WTC11 (cell line): ENCODE data around the gene DTD1. TPM values are rescaled to one million over a fixed set of nuclear protein-coding genes. Genes with fewer than 3 reads are reported as not detected.

Source experiments
- ATAC-seq: fragments of 200-7000 bp; cut with Tn5 transposase; 2 replicates; pipeline ENCODE4 v1.10.0; 2021; ENCODE audit warnings: mild to moderate bottlenecking, moderate library complexity
- CTCF ChIA-PET: fragments of 300-600 bp; sonication (Branson Sonifier 250); formaldehyde crosslinking; loops from one replicate; lab custom pipeline; 2021; ENCODE audit warnings: antibody characterized with exemption; lab: Charles Lee
- POLR2A ChIA-PET: fragments of 350-600 bp; sonication (Branson Sonifier 250); formaldehyde crosslinking; loops from one replicate; lab custom pipeline; 2021; ENCODE audit warnings: antibody characterized with exemption; lab: Charles Lee
- DNase-seq: peaks from one replicate; pipeline ENCODE4 v3.0.0; 2021; ENCODE audit warnings: low spot score
- H3K27ac Mint-ChIP-seq: 2 replicates; pipeline ENCODE4 v1.8.0; 2021; ENCODE audit warnings: mixed read lengths
- H3K27me3 Mint-ChIP-seq: 2 replicates; pipeline ENCODE4 v1.8.0; 2021; ENCODE audit warnings: low read depth, mild to moderate bottlenecking, moderate library complexity, mixed read lengths
- H3K36me3 Mint-ChIP-seq: 2 replicates; pipeline ENCODE4 v1.8.0; 2021; ENCODE audit warnings: mixed read lengths
- H3K4me1 Mint-ChIP-seq: 2 replicates; pipeline ENCODE4 v1.8.0; 2022; ENCODE audit warnings: mixed read lengths
- H3K4me3 Mint-ChIP-seq: 2 replicates; pipeline ENCODE4 v1.8.0; 2021; ENCODE audit warnings: mild to moderate bottlenecking, moderate library complexity, mixed read lengths
- H3K9me3 Mint-ChIP-seq: 2 replicates; pipeline ENCODE4 v1.8.0; 2021; ENCODE audit warnings: mixed read lengths
- ATF1 ChIP-seq: sonication (generic); formaldehyde crosslinking; IDR thresholded peaks from 2 replicates; pipeline ENCODE4 v1.8.1; 2023; ENCODE audit warnings: mild to moderate bottlenecking, moderate library complexity, missing genetic modification reagents
- CDX4 ChIP-seq: fragments of 250-450 bp; sonication (Bioruptor Pico); IDR thresholded peaks from 2 replicates; pipeline ENCODE4 v1.9.0; 2021; ENCODE audit warnings: moderate library complexity, mild to moderate bottlenecking, inconsistent platforms, borderline replicate concordance
- E2F4 ChIP-seq: sonication (generic); formaldehyde crosslinking; IDR thresholded peaks from 2 replicates; pipeline ENCODE4 v1.8.1; 2022; ENCODE audit warnings: low read depth, mild to moderate bottlenecking, moderate library complexity, missing genetic modification reagents, borderline replicate concordance
- FOXK1 ChIP-seq: sonication (generic); formaldehyde crosslinking; IDR thresholded peaks from 2 replicates; pipeline ENCODE4 v1.8.0; 2022; ENCODE audit warnings: mild to moderate bottlenecking, moderate library complexity, missing genetic modification reagents
- GABPB1 ChIP-seq: sonication (generic); formaldehyde crosslinking; IDR thresholded peaks from 2 replicates; pipeline ENCODE4 v1.8.1; 2023; ENCODE audit warnings: mild to moderate bottlenecking, missing genetic modification reagents
- GRHL2 ChIP-seq: fragments of 250-450 bp; sonication (Bioruptor Pico); IDR thresholded peaks from 2 replicates; pipeline ENCODE4 v1.8.0; 2022; ENCODE audit warnings: mild to moderate bottlenecking, moderate library complexity; ENCODE audit not compliant: insufficient replicate concordance, severe bottlenecking
- GTF2I ChIP-seq: fragments of 250-450 bp; sonication (Bioruptor Pico); conservative IDR thresholded peaks from 2 replicates; pipeline ENCODE4 v1.4.0; 2021; ENCODE audit warnings: mild to moderate bottlenecking
- HMGA2 ChIP-seq: fragments of 250-450 bp; sonication (Bioruptor Pico); IDR thresholded peaks from 2 replicates; pipeline ENCODE4 v1.4.0; 2021; ENCODE audit warnings: mild to moderate bottlenecking, moderate library complexity
- IRF2 ChIP-seq: sonication (generic); formaldehyde crosslinking; IDR thresholded peaks from 2 replicates; pipeline ENCODE4 v1.8.0; 2022; ENCODE audit warnings: low read depth, missing genetic modification reagents, borderline replicate concordance
- NFATC4 ChIP-seq: fragments of 250-450 bp; sonication (Bioruptor Pico); IDR thresholded peaks from 2 replicates; pipeline ENCODE4 v1.9.0; 2021; ENCODE audit warnings: mild to moderate bottlenecking
- NFE2L1 ChIP-seq: sonication (generic); formaldehyde crosslinking; IDR thresholded peaks from 2 replicates; pipeline ENCODE4 v1.8.1; 2023; ENCODE audit warnings: missing genetic modification reagents
- RELA ChIP-seq: sonication (generic); formaldehyde crosslinking; IDR thresholded peaks from 2 replicates; pipeline ENCODE4 v1.8.1; 2022; ENCODE audit warnings: missing genetic modification reagents, mild to moderate bottlenecking, borderline replicate concordance
- SMAD3 ChIP-seq: sonication (generic); formaldehyde crosslinking; IDR thresholded peaks from 2 replicates; pipeline ENCODE4 v1.8.0; 2022; ENCODE audit warnings: missing genetic modification reagents, mild to moderate bottlenecking, borderline replicate concordance
- SP1 ChIP-seq: sonication (generic); formaldehyde crosslinking; conservative IDR thresholded peaks from 2 replicates; pipeline ENCODE4 v1.8.1; 2022; ENCODE audit warnings: missing genetic modification reagents
- TCF7 ChIP-seq: sonication (generic); formaldehyde crosslinking; IDR thresholded peaks from 2 replicates; pipeline ENCODE4 v1.8.0; 2022; ENCODE audit warnings: mild to moderate bottlenecking, low read depth, missing genetic modification reagents, moderate library complexity
- TEAD1 ChIP-seq: sonication (generic); formaldehyde crosslinking; IDR thresholded peaks from 2 replicates; pipeline ENCODE4 v1.8.0; 2022; ENCODE audit warnings: mild to moderate bottlenecking, missing genetic modification reagents
- ZBTB21 ChIP-seq: sonication (generic); formaldehyde crosslinking; IDR thresholded peaks from 2 replicates; pipeline ENCODE4 v1.8.1; 2023; ENCODE audit warnings: mild to moderate bottlenecking, missing genetic modification reagents, borderline replicate concordance
- ZNF219 ChIP-seq: sonication (generic); formaldehyde crosslinking; IDR thresholded peaks from 2 replicates; pipeline ENCODE4 v1.8.0; 2023; ENCODE audit warnings: missing genetic modification reagents, mild to moderate bottlenecking, borderline replicate concordance
- ZNF425 ChIP-seq: fragments of 250-450 bp; sonication (Bioruptor Pico); conservative IDR thresholded peaks from 2 replicates; pipeline ENCODE4 v1.9.0; 2021; ENCODE audit warnings: mild to moderate bottlenecking
- ZNF671 ChIP-seq: fragments of 250-450 bp; sonication (Bioruptor Pico); IDR thresholded peaks from 2 replicates; pipeline ENCODE4 v1.8.0; 2021; ENCODE audit warnings: mild to moderate bottlenecking
- total RNA-seq: library from RNA; stranded (reverse); gene quantifications from 3 replicates; pipeline ENCODE4 v1.2.3, GENCODE V29; 2021
- TF ChIP-seq, protein P1 (sequence below): fragments of 250-450 bp; sonication (Bioruptor Pico); IDR thresholded peaks from 2 replicates; pipeline ENCODE4 v1.9.0; 2021; ENCODE audit warnings: mild to moderate bottlenecking
- TF ChIP-seq, protein P2 (sequence below): fragments of 250-450 bp; sonication (Bioruptor Pico); IDR thresholded peaks from 2 replicates; pipeline ENCODE4 v1.9.0; 2021; ENCODE audit warnings: mild to moderate bottlenecking
- TF ChIP-seq, protein P3 (sequence below): sonication (generic); formaldehyde crosslinking; IDR thresholded peaks from 2 replicates; pipeline ENCODE4 v1.8.1; 2023; ENCODE audit warnings: mild to moderate bottlenecking, missing genetic modification reagents

Gene DTD1
- total RNA-seq, 1 experiment from 2014 or later = 71.1 TPM

DNA sequence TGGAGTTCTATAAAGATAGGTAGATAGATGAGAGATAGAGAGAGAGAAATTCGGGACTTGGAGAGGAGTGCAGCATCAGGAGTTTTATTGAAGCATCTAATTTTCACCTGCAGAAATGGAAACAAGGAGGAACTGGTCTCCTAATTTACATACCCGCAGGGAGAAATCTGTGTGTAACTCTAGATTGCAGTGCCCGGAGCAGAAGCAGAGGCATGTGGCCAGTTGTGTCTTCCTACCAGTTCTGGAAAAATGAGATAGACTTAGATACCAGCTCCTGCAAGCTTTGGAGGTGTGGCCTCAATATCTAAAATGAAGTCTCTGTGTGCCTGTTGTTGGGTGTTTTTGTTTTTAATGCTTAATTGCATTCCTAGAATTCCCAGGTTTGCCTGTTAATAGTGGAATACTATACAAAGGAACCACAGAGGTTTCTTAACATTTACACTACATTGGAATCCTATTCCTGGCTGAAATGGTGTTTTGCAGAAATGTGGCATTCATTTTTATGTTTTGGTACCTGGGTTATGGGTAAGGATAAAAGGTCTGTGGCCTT lies 57.4 kb downstream of the DTD1 start:
- POLR2A ChIA-PET = no interaction called here
- CTCF ChIA-PET = no interaction called here
- DNase-seq (no peak), ATAC-seq (no peak)
- Mint-ChIP-seq H3K36me3 (no peaks in the 10 kb centered on the region), H3K27me3 (no peaks in the 10 kb centered on the region), H3K9me3 (no peaks in the 10 kb centered on the region), H3K27ac (peak overlapping the region; percentile 20; the same call in 1 of the 2 replicates), H3K4me3 (no peak overlapping the region), H3K4me1 (peaks cover 15% of the 10 kb centered on the region)
- TF ChIP-seq CDX4 (CRISPR knock-in tag) (no peak), ZNF671 (CRISPR knock-in tag) (no peak), ZBTB21 (CRISPR knock-in tag) (no peak), NFE2L1 (CRISPR knock-in tag) (no peak), E2F4 (CRISPR knock-in tag) (no peak), GRHL2 (CRISPR knock-in tag) (no peak), IRF2 (CRISPR knock-in tag) (no peak), GTF2I (CRISPR knock-in tag) (no peak), NFATC4 (CRISPR knock-in tag) (no peak), TEAD1 (CRISPR knock-in tag) (no peak)
- TF ChIP-seq, protein P1, sequence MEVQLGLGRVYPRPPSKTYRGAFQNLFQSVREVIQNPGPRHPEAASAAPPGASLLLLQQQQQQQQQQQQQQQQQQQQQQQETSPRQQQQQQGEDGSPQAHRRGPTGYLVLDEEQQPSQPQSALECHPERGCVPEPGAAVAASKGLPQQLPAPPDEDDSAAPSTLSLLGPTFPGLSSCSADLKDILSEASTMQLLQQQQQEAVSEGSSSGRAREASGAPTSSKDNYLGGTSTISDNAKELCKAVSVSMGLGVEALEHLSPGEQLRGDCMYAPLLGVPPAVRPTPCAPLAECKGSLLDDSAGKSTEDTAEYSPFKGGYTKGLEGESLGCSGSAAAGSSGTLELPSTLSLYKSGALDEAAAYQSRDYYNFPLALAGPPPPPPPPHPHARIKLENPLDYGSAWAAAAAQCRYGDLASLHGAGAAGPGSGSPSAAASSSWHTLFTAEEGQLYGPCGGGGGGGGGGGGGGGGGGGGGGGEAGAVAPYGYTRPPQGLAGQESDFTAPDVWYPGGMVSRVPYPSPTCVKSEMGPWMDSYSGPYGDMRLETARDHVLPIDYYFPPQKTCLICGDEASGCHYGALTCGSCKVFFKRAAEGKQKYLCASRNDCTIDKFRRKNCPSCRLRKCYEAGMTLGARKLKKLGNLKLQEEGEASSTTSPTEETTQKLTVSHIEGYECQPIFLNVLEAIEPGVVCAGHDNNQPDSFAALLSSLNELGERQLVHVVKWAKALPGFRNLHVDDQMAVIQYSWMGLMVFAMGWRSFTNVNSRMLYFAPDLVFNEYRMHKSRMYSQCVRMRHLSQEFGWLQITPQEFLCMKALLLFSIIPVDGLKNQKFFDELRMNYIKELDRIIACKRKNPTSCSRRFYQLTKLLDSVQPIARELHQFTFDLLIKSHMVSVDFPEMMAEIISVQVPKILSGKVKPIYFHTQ (CRISPR knock-in tag) = no peak

DNA sequence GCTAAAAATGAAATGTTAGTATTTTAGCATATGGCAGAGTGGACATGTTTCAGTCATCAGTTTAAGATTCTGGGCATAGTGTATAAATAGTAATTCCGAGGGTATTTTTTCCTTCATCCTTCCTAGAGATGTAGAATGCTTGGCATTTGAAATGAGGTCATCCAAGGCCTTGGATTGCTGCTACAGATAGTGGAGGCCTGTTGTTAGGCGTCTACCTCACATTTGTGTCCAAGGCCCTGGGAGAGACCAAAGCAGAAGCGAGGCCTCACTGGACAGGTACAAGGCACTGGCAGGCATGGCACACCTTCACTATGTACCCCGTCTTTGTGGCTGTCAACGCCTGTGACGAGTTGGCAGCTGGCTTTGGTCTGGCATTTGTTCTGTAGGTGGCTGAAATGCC lies 58.0 kb downstream of the DTD1 start:
- no peak overlapping the region for H3K27ac Mint-ChIP-seq
- CTCF ChIA-PET = no interaction called here
- TF ChIP-seq RELA (CRISPR knock-in tag) (no peak), ATF1 (CRISPR knock-in tag) (no peak), FOXK1 (CRISPR knock-in tag) (no peak), TEAD1 (CRISPR knock-in tag) (no peak), GRHL2 (CRISPR knock-in tag) (no peak), SMAD3 (CRISPR knock-in tag) (no peak), HMGA2 (CRISPR knock-in tag) (no peak), TCF7 (CRISPR knock-in tag) (no peak)
- TF ChIP-seq, protein P2, sequence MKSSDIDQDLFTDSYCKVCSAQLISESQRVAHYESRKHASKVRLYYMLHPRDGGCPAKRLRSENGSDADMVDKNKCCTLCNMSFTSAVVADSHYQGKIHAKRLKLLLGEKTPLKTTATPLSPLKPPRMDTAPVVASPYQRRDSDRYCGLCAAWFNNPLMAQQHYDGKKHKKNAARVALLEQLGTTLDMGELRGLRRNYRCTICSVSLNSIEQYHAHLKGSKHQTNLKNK (CRISPR knock-in tag) = no peak
- DNase-seq (no peak), ATAC-seq (peak; percentile 28; the same call in 1 of the 2 replicates)
- H3K36me3 Mint-ChIP-seq = no peaks in the 10 kb centered on the region
- POLR2A ChIA-PET = no interaction called here
- H3K27me3 Mint-ChIP-seq = no peaks in the 10 kb centered on the region
- H3K4me3 Mint-ChIP-seq = no peak overlapping the region
- H3K4me1 Mint-ChIP-seq = peaks cover 15% of the 10 kb centered on the region
- H3K9me3 Mint-ChIP-seq = no peaks in the 10 kb centered on the region

DNA sequence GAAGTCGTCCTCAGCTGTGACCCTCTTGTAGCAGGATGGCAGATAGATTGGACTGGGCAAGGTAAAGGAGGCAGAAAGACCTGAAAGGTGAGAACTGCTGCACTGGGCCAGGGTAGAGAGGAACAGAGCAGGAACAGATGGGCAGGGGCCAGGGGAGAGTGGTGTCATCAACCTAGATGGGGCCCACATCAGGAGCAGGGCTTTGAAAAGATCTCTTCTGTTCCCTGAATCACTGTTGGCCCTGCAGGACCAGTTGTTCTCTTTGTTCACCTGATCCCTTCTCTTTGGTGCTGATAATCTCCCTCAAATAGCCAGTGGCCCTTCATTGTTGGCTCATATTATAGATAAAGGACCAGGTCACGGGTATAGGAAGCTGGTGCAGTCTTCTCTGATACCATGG lies 59.9 kb downstream of the DTD1 start:
- ATAC-seq = no peak
- no peak overlapping the region for H3K4me3 Mint-ChIP-seq
- H3K27me3 Mint-ChIP-seq = no peaks in the 10 kb centered on the region
- H3K4me1 Mint-ChIP-seq = peaks cover 15% of the 10 kb centered on the region
- no peak overlapping the region; the same call in 1 of the 2 replicates for H3K27ac Mint-ChIP-seq
- DNase-seq = no peak
- H3K9me3 Mint-ChIP-seq = no peaks in the 10 kb centered on the region
- no peaks in the 10 kb centered on the region for H3K36me3 Mint-ChIP-seq
- ChIA-PET POLR2A (interaction anchor here (0.5 kb wide), 1 partner anchor 22 kb away, joined by 3 read pairs; no protein-coding TSS in a partner anchor), CTCF (interaction anchor here (1.0 kb wide), 1 partner anchor 15 kb away, joined by 6 read pairs; no protein-coding TSS in a partner anchor)
- TF ChIP-seq SP1 = no peak
- no peak for TF ChIP-seq ZNF425 (CRISPR knock-in tag)
- TF ChIP-seq FOXK1 (CRISPR knock-in tag) = no peak
- no peak for TF ChIP-seq GTF2I (CRISPR knock-in tag)
- no peak for TF ChIP-seq GABPB1
- no peak for TF ChIP-seq ZNF219 (CRISPR knock-in tag)
- TF ChIP-seq, protein P3, sequence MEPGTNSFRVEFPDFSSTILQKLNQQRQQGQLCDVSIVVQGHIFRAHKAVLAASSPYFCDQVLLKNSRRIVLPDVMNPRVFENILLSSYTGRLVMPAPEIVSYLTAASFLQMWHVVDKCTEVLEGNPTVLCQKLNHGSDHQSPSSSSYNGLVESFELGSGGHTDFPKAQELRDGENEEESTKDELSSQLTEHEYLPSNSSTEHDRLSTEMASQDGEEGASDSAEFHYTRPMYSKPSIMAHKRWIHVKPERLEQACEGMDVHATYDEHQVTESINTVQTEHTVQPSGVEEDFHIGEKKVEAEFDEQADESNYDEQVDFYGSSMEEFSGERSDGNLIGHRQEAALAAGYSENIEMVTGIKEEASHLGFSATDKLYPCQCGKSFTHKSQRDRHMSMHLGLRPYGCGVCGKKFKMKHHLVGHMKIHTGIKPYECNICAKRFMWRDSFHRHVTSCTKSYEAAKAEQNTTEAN = no peak
